Measurements from ENCODE around the gene DGKB.

GRCh38 chr7:14400271-14400670 is 502.3 kb downstream of the DGKB start:
- TF ChIP-seq ELF1 (IDR thresholded peaks at IDR 0.05) (no peak), EP300 (IDR thresholded peaks at IDR 0.05; ENCODE audit: borderline replicate concordance in 1 of 2, low read depth in 1 of 2, low read length in 1 of 2) (no peak), CTCF (IDR thresholded peaks at IDR 0.05) (no peak), RAD21 (IDR thresholded peaks at IDR 0.05; ENCODE audit: low read length) (no peak)
- TF ChIP-seq, protein P1, sequence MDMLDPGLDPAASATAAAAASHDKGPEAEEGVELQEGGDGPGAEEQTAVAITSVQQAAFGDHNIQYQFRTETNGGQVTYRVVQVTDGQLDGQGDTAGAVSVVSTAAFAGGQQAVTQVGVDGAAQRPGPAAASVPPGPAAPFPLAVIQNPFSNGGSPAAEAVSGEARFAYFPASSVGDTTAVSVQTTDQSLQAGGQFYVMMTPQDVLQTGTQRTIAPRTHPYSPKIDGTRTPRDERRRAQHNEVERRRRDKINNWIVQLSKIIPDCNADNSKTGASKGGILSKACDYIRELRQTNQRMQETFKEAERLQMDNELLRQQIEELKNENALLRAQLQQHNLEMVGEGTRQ (IDR thresholded peaks at IDR 0.05; ENCODE audit: borderline replicate concordance, low read depth, low read length) = no peak
- TF ChIP-seq, protein P2, sequence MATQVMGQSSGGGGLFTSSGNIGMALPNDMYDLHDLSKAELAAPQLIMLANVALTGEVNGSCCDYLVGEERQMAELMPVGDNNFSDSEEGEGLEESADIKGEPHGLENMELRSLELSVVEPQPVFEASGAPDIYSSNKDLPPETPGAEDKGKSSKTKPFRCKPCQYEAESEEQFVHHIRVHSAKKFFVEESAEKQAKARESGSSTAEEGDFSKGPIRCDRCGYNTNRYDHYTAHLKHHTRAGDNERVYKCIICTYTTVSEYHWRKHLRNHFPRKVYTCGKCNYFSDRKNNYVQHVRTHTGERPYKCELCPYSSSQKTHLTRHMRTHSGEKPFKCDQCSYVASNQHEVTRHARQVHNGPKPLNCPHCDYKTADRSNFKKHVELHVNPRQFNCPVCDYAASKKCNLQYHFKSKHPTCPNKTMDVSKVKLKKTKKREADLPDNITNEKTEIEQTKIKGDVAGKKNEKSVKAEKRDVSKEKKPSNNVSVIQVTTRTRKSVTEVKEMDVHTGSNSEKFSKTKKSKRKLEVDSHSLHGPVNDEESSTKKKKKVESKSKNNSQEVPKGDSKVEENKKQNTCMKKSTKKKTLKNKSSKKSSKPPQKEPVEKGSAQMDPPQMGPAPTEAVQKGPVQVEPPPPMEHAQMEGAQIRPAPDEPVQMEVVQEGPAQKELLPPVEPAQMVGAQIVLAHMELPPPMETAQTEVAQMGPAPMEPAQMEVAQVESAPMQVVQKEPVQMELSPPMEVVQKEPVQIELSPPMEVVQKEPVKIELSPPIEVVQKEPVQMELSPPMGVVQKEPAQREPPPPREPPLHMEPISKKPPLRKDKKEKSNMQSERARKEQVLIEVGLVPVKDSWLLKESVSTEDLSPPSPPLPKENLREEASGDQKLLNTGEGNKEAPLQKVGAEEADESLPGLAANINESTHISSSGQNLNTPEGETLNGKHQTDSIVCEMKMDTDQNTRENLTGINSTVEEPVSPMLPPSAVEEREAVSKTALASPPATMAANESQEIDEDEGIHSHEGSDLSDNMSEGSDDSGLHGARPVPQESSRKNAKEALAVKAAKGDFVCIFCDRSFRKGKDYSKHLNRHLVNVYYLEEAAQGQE (IDR thresholded peaks at IDR 0.05; ENCODE audit: low read depth, low read length) = no peak

Data from SK-N-SH (cell line).